DMS153 (cell line): Measurements from ENCODE around the gene RELN.

Experiments
- DNase-seq: peaks from one replicate; lab custom pipeline; 2025; lab: John Stamatoyannopoulos, UW

The RELN gene

DNA sequence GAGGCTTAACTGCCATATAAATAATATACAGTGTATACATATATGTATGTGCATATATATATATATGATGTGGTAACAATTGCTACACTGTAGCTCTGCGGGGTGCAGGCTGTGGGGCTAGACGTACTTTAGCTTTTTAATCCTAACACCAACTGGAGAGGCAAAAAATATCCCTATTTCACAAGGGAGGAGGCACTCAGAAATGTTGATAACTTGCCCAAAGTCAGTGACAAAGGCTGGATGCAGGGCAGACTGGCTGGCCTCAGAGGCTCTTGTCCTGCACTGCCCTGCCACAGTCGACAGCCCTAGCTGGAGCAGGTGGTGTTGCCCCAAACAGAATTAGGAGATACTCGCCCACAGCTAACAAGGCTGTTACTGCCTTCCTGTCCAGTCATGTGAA is 1.5 kb upstream of the RELN start:
- DNase-seq: no peak

DNA sequence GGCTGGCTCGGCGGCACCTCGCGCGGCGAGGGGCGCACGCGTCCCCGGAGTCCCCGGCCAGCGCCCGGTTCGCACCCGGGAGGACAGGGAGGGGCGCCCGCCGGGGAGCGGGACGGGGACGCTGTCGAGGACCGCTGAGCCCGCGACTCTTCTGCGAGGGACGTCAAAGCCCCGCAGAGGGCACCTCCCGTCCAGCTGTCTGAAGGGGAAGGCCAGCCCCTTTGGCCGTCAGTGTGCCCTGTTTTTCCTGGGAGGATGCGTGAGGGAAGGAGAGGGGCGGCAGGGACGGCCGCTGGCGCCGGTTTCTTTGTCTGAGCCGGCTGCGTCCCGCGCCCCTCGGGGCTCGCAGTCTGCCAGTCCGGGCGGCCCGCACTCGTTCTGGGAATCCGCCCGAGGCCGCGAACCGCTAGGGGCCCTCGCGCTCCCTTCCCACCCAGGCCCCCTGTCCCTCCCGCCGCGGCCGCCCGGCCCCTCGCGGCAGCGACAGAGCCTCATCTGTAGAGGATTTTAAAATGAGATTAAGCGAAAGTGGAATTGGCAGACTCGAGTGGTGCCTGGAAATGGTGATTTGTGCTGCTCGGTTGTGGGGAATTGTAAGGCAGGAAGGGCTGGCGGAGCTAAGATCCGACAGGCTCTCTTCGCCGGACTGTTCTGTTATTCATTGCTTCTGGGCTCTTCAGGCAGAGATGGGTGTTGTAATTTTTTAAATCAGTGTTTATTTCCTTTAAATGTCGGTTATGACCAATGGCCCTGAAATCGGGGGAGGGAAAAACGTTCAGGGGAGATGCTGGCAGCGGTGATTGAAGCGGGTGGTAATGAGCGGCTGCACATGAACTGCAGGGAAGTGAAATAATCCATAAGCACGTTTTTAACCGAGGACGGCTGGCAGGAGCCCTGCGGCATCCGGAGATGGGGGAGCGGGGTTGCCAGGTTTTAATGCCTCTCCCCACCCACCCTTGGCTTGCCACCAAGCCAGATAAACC is 618 bp upstream of the RELN start:
- peak; percentile 61 for DNase-seq

DNA sequence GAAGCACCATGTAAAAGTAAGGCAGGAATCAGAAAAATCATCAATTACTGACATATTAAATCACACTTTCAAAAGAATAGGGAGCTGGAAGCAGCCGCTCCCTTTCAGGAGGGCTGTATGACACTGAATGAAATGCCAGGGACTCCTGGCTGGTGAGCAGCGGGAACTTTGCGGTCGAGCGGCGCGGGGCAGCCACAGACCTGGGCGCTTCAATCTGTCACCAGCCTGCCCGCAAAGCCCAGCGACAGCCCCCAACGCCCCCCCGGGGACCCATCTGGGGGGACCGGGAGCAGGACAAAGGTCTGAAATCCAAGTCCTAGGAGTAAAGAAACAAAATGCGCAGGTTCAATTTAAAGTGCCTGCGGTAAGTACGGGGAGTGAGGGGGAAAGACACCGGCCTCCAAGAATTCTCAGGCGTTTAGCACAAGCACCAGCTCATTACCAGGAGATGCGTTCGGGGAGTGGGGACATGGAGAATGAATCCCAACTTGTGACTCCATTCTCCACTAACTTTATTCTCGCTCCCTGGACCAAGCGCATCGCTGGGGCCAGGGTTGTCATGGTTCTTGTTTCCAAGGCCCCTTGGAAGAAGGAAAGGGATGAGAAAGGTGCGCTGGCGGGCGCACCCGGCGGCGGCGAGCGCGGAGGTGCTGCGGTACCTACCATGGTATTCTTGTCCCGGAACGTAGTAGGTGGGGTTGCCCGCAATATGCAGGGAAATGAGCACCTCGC is 824 bp downstream of the RELN start:
- no peak for DNase-seq

DNA sequence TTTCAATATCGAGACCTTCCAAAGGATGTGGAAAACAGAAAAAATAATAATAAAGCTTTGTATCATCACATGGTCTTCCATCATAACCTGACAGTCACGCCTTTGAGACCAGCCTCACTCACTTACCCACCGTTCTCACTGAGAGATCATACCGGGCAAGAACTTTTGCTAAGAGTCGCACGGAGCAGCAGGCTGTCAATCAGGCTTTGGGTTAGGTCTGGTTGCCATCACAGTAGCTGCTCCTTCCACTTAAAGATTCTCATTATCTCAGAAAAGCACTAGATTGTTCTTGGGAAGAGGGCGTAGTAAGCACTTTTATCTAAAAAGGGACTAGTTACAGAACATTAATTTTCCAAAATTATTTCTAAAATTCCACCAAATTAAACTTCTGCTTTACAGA is 2.0 kb downstream of the RELN start:
- DNase-seq: no peak

DNA sequence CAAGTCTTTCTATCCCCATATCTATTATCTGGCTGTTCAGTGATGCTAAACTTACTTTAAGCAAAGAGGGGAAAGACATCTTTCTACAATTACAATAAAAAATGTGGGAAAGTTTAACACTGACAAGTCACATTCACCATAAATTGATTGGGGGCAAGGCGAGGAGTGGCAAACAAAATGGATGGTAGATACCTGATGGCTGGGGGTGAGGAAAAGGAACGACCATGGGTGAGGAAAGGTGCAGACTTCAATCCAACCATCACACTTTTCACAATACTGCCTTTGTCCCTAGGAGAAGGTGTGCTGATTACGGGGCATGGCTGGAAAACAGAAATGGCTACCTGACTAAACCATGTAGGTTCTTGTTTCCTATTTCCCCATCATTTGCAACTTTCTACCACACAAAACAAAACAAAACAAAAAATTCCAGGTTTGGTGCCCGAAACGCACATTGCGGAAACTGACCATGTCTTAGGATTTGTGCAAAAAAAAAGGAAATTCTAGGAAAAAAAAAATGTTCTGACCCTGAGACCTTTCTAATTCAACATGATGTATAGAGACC is 3.8 kb downstream of the RELN start:
- DNase-seq: no peak

DNA sequence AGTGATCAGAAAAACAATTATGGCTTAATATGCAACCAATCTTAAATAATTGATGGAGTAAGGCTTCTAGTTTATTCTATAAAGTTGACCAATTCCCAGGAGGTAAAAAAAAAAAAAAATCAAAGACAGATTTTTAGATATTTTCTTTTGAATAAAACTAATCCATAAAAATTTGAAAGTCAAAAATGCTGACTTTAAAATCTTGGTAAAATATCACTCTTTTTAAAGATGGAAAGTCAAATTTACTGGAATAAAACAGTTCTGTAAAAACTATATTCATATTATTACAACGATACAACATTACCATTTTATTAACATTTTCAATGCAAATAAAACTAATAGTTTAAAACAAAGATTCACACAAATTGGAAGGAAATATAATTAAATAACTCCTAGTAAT is 5.4 kb downstream of the RELN start:
- DNase-seq: no peak

DNA sequence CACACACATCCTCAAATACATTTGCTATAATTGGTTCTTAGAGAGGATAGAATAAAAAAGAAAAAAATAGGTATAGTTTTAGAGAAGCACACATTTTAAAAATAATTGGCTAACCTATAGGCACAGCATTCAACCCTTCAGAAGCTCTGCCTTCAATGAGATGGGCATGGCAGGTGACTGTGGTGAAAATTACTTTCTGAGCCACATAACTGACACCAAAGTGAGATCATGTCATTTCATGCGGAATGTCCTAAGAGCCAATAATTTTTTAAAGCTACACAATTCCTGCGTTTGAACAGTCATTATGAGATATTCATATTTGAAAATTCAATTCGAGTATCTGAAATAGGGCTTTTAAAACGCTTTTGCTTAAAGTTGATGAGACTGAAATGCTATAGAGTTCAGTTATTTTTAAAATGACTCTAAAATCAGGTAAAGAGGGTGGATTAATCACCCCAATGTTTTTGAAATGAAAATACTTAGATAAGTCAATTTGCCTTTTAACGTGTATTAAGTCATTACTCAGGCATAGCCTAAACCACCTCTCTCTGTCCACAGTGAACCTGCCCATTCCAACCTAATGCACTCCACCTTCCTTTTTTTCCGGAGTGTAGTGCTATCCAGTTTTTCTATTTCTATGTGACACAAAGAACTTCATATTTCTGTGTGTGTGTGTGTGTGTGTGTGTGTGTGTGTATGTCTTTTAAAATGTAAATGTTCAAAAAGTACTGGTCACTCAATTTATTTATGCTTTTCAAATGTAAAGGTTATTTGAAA is 6.1 kb downstream of the RELN start:
- DNase-seq: no peak

DNA sequence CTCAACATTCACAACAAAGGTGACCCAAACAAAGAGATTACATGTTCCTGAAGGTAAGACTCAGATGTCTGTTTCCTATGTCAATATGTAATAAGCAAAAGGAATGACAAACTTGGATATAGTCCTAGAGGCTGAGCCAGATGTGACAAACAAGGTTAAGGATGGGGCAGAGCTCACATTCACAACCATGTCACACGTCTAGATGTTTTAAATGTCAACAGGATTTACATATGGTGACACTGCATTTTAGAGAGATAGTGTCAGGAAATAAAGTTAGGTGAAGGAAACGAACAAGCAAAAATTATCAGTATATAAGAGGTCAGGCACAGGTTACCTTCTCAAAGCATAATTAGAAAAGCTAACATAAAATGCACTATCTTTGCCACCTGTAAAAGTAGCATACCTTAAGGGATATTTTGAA is 8.4 kb downstream of the RELN start:
- DNase-seq: no peak

DNA sequence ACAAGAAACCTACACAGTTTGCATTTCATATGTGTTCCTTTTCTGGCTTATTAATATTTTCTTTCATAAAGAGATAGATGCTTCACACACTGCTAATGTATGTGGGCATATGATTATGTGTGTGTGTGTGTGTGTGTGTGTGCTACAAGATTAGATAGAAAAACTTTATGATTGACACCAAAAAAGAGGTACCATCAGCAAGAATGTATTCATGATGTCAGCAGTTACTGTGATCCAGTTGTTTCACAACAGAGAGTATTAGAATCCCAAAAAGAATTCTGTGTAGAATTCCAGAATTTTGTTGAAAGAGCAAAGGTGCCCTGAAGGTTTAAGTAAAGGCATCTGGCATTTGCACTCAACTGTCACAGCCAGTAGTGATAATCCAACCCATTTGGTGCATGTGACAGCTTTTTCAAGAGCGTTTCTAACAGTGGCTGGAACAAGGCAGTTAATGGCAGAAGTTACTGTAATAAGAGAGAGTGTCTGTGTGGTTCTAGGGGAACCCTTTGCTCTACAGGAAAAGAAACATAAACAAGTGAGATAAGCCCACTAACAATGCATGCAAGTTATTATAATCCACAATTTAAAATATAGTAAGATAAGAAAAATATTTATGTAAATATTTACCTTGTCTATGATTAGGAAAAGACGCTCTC is 16.6 kb downstream of the RELN start:
- no peak for DNase-seq

DNA sequence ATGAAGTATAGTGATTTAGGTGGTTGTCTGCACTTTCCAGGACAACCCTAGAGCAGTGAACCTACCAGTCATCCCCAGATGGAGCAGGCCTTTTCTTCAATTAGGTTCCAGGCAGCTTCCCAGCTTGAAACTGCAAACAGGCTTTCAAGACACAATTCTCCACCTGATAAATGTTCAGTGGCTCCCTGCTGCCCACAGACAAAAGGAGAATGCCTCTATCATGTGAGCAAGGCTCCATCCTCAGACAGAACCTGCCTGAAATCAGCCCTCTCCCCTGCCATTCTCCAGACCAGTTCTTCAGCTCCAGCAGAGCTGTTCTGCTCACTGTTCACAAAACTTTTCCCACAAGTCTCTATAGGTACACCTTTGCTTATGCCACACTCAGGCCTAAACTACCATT is 22.1 kb downstream of the RELN start:
- no peak for DNase-seq

DNA sequence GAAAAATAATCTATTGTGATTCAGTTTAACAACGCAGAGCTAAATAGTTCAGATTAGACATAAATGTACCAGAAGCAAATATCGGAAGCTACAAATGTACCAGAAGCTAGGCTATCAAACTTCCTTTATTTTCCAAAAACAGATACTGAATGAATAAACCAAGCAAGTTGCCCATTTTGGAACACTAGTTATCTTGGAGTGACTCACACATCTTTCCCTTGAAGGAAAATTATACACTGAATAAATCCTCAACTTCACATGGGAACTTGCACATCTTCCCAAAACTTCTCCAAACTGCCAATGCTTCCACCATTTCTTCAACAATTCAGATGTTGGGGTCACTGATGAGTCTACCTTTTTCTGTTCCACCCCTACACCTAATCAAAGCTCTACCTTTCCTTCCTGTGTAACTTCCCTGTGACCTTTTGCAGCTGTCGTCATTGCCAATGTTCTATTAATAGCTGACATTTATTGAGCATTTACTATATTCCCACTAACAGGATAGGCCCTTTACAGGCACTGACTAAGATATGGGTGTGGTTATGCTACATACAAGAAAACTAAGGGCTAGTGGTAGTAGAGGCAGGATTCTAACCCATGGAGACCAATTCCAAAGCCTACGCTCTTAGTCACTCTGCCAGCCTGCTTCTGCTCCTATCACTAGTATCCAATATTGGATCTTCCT is 22.7 kb downstream of the RELN start:
- DNase-seq: no peak

DNA sequence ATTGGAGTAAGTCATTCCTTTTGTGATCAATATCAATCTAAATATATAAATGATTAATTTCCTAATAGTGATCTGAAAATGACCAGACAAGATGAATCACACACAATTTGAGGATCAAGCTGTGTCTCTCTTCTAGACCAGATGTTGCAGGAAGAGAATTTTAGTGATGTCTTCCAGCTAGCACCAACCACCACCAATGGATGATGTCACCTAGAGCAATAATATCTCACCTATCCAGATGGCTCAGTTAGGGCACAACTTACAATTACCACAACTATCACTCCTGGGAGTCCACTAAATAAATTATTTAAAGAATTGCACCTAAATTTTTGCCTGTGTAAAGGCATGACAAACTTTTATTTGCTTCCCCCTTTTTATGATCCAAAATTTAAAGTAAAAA is 25.2 kb downstream of the RELN start:
- DNase-seq: no peak

DNA sequence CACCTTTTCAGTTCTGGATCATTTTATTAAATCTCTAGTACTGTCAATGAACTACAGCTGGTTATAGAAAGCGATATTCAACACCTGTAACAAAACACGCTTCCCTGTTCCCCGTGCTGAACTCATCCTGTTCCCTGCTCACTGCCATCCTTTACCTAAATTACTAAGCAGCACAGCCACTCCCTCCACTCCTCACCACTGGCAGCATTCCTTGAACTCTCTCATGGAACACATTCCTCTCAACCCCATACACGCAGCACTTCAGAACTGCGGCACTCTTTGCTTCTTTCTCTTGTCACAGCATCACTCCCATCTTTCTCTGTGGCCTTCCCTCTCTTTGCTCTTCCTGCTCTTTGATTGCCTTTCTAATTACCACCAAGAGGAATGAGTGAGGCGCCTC is 27.4 kb downstream of the RELN start:
- DNase-seq: no peak

DNA sequence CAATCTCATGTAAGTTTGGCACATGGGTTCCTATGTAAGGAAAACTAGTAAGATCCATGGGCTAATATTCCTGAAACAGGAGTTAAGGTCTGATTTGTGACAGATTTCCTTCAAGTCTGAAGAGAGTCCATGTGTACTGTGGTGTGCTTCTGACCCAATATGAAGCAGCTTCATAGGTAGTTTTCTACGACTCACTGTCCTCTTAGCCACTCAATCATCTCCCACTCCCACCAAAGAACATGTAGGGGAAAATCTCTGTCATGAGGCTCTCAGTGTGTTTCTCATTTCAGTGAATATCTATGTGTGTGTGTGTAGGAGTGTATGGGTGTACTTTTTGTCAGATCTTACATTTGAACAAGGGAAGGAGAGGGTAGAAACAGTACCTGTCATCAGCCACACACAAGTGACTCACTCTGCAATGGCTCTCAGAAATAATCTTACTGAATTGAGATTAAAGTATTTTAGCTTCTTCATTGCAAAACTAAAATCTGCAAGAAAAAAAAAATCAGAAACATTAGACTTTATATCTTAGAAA is 31.1 kb downstream of the RELN start:
- no peak for DNase-seq

DNA sequence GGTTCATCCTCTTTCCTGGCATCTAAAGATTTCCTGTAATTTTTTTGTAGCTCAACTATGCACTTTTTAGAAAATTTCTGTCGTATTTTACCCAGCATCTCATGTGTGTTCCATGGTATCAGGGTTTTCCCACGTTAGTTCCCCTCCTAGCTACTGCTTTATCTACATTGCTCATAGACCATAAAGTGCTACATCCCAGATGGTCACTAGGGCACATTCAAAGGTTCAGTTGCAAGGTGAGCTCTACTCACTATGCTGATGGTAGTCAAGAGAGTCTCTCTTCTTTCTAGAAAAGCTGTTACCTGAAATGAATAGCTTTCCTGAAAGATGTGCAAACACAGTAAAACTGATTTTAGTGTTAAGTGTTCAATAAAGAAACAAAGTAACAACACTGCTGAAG is 33.5 kb downstream of the RELN start:
- no peak for DNase-seq

DNA sequence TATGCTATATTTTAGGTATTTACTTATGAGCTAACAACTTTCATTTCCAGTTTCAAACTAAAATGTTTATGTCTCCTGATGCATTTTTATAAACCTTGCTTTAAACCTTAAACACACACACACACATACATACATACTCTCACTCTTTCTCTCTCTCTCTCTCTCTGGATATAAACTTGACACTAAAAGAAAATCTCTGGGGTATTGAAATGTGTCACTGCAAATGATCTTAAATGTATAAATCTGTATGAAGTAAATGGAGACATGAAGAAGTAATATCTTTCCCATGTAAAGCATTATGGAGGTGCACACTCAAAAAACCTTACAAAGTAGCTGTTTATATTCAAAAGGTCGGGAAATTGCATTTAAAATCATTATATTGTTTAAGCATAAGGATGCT is 37.0 kb downstream of the RELN start:
- DNase-seq: no peak

DNA sequence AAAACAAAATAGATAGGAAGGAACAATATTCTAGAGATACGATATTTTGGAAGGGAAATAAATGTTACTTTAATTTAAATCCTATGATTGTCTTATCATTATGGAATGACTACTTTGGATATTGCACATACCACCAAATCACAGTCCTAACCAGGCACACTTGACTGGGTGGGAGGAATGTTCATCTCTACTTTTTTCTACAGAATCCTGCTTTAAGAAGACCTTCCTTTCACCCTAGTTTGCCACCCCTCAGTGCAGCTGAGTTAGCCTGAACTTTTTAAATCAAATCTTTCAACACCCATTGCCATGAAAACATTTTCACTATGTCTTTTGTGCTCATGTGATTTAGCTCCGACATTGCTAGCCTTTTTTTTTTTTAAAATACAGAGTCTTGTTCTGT is 38.1 kb downstream of the RELN start:
- DNase-seq: no peak

DNA sequence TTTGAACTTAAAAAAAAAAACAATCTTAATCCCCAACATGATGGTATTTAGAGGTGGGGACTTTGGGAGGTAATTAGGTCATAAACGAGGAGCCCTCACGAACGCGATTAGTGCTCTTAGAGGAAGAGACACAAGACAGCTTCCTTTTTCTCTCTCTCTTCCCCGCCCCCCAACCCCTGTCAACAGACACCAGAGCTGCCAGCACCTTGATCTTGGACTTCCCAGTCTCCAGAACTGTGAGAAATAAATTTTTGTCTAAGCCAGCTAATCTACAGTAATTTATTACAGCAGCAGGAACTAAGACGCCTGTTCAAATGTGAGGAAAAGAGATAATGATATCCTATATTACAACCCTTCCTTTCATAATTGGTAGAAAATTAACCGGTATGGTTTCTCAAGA is 40.1 kb downstream of the RELN start:
- DNase-seq: no peak

DNA sequence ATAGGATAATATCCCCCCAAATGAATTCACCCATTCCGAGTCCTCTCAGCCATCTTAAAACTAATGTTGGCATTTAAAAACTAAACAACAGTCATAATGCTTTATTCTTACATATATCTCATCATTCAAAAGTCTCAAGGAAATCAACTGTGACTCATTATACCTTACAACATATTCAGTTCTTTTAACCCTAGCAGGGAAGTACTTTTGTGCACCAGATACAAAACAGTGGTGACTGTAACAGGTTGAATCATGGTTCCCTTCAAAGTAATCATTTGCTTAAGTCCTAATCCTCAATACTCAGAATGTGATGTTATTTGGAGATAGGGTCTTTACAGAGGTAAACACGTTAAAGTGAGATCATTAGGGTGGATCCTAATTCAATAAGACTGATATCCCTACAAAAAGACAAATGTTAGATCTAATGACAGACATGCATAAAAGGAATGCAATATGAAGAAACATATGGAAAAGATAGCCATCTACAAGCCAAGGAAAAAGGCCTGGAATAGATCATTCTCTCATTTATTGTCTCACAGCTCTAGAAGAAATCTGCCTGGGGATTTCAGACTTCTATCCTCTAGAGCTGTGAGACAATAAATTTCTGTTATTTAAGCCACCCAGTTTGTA is 42.3 kb downstream of the RELN start:
- DNase-seq: no peak

DNA sequence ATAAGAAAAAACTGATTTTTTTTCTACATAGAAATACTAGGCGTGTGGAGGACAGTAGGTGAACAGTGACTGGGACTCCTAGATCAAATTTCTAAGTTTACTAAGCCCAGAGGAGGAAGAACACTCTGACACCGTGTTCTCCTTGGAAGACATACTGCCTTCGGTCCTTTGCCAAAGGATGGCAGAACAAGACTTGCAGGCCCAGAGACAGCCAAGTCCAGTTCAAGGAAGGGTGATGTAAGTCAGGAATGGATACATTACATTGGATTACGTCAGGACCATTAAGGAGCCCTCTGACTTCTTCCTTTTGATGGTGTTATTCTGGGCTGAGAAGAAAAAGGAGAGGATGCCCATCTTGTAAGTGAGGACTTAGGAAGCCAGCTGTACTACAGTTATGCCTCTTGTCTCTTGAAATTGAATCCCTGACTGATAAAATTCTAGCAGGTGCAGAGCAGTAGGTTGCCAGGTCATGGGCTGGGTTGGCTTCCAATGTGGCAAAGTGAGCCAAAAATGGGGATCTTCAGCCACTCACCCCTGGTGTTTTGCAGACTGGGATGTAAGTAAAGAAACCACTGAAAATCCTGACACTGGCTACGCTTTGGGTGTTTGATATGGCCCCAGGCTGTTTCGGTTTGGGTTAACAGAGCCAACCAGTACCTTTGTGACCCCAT is 45.1 kb downstream of the RELN start:
- no peak for DNase-seq
